Activated naive CD4-positive, alpha-beta T cell treated with anti-CD3 and anti-CD28 coated beads, Interleukin-2, amount 50 U/mL, for 24 hours (primary cell): Measurements from ENCODE around the gene CELF2.

Source experiments
- H3K27ac Mint-ChIP-seq: one replicate; pipeline ENCODE4 v1.8.0; 2021; ENCODE audit warnings: mild to moderate bottlenecking, mixed read lengths
- H3K27me3 Mint-ChIP-seq: one replicate; pipeline ENCODE4 v1.8.0; 2021; ENCODE audit warnings: mixed read lengths
- H3K36me3 Mint-ChIP-seq: one replicate; pipeline ENCODE4 v1.8.0; 2021; ENCODE audit warnings: mixed read lengths
- H3K4me1 Mint-ChIP-seq: one replicate; pipeline ENCODE4 v1.8.0; 2021; ENCODE audit warnings: mixed read lengths
- H3K4me3 Mint-ChIP-seq: one replicate; pipeline ENCODE4 v1.8.0; 2021; ENCODE audit warnings: mild to moderate bottlenecking, mixed read lengths
- H3K9me3 Mint-ChIP-seq: one replicate; pipeline ENCODE4 v1.8.0; 2021; ENCODE audit warnings: mixed read lengths

The CELF2 gene

GRCh38 chr10:11378835-11379234, 361.2 kb downstream of the CELF2 start:
- Mint-ChIP-seq H3K9me3 (no peaks in the 10 kb centered on the region), H3K27me3 (no peaks in the 10 kb centered on the region), H3K27ac (no peak overlapping the region), H3K36me3 (no peaks in the 10 kb centered on the region), H3K4me1 (no peaks in the 10 kb centered on the region), H3K4me3 (no peak overlapping the region)

- Mint-ChIP-seq H3K27ac (no peak overlapping the region), H3K9me3 (no peaks in the 10 kb centered on the region), H3K4me3 (no peak overlapping the region), H3K36me3 (no peaks in the 10 kb centered on the region), H3K4me1 (peaks cover 5% of the 10 kb centered on the region), H3K27me3 (no peaks in the 10 kb centered on the region)
Measured at GRCh38 chr10:11379771-11380170, 362.1 kb downstream of the CELF2 start.

- Mint-ChIP-seq H3K27ac (no peak overlapping the region), H3K4me1 (peaks cover 5% of the 10 kb centered on the region), H3K36me3 (no peaks in the 10 kb centered on the region), H3K9me3 (no peaks in the 10 kb centered on the region), H3K27me3 (no peaks in the 10 kb centered on the region), H3K4me3 (no peak overlapping the region)
Measured at GRCh38 chr10:11381023-11381422, 363.4 kb downstream of the CELF2 start.

DNA sequence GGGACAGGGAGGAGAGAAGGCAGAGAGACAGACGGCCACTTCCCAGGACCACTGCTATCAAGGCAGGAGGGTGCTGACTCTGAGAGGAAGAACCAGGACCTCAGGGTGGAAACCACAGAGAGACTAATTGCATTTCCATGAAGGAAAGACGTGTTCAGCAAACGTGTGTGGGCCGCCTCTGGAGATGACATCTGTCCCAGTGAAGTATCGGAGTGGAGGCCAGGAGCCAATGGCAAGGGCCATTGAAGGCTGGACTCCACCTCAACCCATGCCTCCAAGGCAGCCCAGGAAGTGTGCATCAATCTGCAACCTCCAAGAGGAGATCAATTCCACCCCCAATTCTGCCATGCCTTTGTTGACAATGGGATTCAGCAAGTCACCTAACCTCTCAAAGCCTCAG, 363.8 kb downstream of the CELF2 start:
- H3K27ac Mint-ChIP-seq: no peak overlapping the region
- no peak overlapping the region for H3K4me3 Mint-ChIP-seq
- H3K4me1 Mint-ChIP-seq: peaks cover 5% of the 10 kb centered on the region
- no peaks in the 10 kb centered on the region for H3K27me3 Mint-ChIP-seq
- no peaks in the 10 kb centered on the region for H3K36me3 Mint-ChIP-seq
- no peaks in the 10 kb centered on the region for H3K9me3 Mint-ChIP-seq

DNA sequence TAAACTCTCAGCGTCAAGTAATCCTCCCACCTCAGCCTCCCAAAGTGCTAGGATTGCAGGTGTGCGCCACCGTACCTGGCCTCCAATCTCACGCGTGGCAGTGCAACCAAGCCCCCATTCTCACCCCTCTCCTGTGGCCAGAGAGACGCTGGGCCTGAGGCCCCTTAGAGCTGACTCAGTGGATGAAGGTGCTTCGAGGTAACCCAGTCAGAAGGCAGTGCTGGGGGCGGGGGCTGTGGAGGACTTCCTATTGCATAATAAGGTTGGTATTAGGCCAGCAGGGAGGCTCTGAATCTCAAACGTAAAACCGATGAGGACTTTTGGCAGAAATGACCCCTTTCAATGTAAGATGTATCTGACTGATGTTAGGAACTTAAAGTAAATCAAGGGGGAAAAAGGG, 364.5 kb downstream of the CELF2 start:
- Mint-ChIP-seq H3K27me3 (no peaks in the 10 kb centered on the region), H3K36me3 (no peaks in the 10 kb centered on the region), H3K4me3 (no peak overlapping the region), H3K27ac (no peak overlapping the region), H3K4me1 (peaks cover 5% of the 10 kb centered on the region), H3K9me3 (no peaks in the 10 kb centered on the region)

DNA sequence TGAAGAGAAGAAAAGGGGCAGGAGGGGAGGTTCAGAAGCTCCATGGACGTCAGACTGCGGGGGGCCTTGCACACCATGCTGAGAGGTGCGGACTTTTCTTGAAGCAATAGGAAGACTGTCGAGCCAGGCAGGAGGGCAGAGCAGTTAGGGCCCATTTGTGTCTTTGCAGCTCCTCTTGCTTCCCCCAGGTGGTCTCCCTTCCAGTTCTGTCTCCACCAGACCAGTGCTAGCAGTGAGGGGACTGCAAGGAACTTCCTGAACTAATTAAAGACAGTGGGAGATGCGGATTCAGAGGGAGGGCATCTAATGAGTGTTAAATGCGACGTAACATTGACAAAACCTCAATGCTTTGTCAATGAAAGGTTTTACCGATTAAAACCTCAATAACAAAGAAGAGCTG, 368.4 kb downstream of the CELF2 start:
- H3K4me3 Mint-ChIP-seq: no peak overlapping the region
- H3K9me3 Mint-ChIP-seq: no peaks in the 10 kb centered on the region
- H3K36me3 Mint-ChIP-seq: no peaks in the 10 kb centered on the region
- H3K4me1 Mint-ChIP-seq: peaks cover 5% of the 10 kb centered on the region
- no peaks in the 10 kb centered on the region for H3K27me3 Mint-ChIP-seq
- no peak overlapping the region for H3K27ac Mint-ChIP-seq
